ENCODE results near the gene PLK4. TPM values are rescaled to one million over a fixed set of nuclear protein-coding genes. Genes with fewer than 3 reads are reported as not detected.

PLK4 gene
- total and polyA plus RNA-seq, 2 of the 4 experiments (the other 2 are of a cell fraction): 11.2 to 15.1 TPM

DNA sequence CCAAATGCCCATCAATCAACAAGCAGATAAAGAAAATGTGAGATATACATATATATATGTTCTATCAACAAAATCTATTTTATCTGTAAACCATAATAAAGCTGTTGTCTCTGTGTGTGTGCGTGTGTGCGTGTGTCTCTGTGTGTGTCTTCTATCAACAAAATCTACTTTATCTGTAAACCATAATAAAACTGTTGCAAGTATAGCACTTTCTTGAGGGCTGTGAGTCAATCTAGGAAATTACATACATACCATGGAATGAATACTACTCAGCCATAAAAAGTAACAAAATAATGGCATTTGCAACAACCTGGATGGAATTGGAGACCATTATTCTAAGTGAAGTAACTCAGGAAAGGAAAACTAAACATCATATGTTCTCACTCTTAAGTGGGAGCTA, 12.5 kb upstream of the PLK4 start:
- H2BK5ac ChIP-seq (ENCODE audit: low read depth, low read length, poor library complexity, severe bottlenecking): no peak overlapping the region
- no peak overlapping the region for H3K14ac ChIP-seq (replicated peaks; ENCODE audit: low read depth, low read length)
- H4K20me1 ChIP-seq (ENCODE audit: insufficient read depth, low read length): no peaks in the 10 kb centered on the region
- H3K79me1 ChIP-seq (ENCODE audit: low read depth in 1 of 2, low read length in 2 of 2): peaks cover 0 to 11% of the 10 kb centered on the region in 2 experiments; a peak in 1 of 4 replicates
- no peak overlapping the region for H4K91ac ChIP-seq (ENCODE audit: insufficient read depth, low read depth, low read length)
- H3K9ac ChIP-seq (ENCODE audit: low read depth, low read length): no peak overlapping the region
- no peak overlapping the region for H2AK5ac ChIP-seq (ENCODE audit: low read depth, low read length)
- BruUV-seq (replicated peaks): no TSS peak
- H3K36me3 ChIP-seq (ENCODE audit: control insufficient read depth, insufficient read depth, low read length): no peaks in the 10 kb centered on the region
- ChIA-PET CTCF (no interaction called here), POLR2A (ENCODE audit: unreplicated experiment) (no interaction called here)
- no peak overlapping the region for H2BK15ac ChIP-seq (ENCODE audit: low read depth, low read length)
- no peak overlapping the region for H3K27ac ChIP-seq (ENCODE audit: insufficient read depth, low read length)
- H3K9me3 ChIP-seq (ENCODE audit: control insufficient read depth, insufficient read depth, low read length): no peaks in the 10 kb centered on the region
- H3K56ac ChIP-seq (ENCODE audit: extremely low read depth, insufficient read depth, low read length): no peak overlapping the region
- no peak overlapping the region for H3K18ac ChIP-seq (ENCODE audit: low read depth, low read length)
- no peak for TF ChIP-seq BHLHE40 (IDR thresholded peaks at IDR 0.05; ENCODE audit: low read depth, low read length)
- TF ChIP-seq MAZ (IDR thresholded peaks at IDR 0.05; ENCODE audit: borderline replicate concordance, low read depth, low read length): no peak
- TF ChIP-seq CEBPB (IDR thresholded peaks at IDR 0.05; ENCODE audit: low read depth, low read length): no peak
- TF ChIP-seq CHD1 (IDR thresholded peaks at IDR 0.05; ENCODE audit: low read depth, low read length): no peak
- no peak for TF ChIP-seq MAFK (IDR thresholded peaks at IDR 0.05; ENCODE audit: low read depth, low read length)
- TF ChIP-seq, protein P1, sequence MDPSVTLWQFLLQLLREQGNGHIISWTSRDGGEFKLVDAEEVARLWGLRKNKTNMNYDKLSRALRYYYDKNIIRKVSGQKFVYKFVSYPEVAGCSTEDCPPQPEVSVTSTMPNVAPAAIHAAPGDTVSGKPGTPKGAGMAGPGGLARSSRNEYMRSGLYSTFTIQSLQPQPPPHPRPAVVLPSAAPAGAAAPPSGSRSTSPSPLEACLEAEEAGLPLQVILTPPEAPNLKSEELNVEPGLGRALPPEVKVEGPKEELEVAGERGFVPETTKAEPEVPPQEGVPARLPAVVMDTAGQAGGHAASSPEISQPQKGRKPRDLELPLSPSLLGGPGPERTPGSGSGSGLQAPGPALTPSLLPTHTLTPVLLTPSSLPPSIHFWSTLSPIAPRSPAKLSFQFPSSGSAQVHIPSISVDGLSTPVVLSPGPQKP (IDR thresholded peaks at IDR 0.05; ENCODE audit: borderline replicate concordance, low read depth, low read length): no peak
- no peak overlapping the region for H3K4me2 ChIP-seq (ENCODE audit: low read depth, low read length)
- DNase-seq (peak; percentile 55), ATAC-seq (ENCODE audit: low read depth) (no peak)
- no peak overlapping the region for H2BK20ac ChIP-seq (ENCODE audit: low read depth, low read length)
- peaks cover 6% of the 10 kb centered on the region for H3K4me1 ChIP-seq (ENCODE audit: control insufficient read depth, insufficient read depth, low read length)
- dilution Hi-C loops (cut with HindIII; ENCODE audit: low sequenced_read_pairs, unreplicated experiment) (no loop called here), in situ Hi-C loops (cut with MboI; ENCODE audit: low sequenced_read_pairs) (no loop called here), intact Hi-C loops (cut with micrococcal nuclease) (no loop called here)
- H3K4ac ChIP-seq (ENCODE audit: low read depth, low read length): no peak overlapping the region
- H2AK9ac ChIP-seq (replicated peaks; ENCODE audit: low read depth, low read length, poor library complexity): no peak overlapping the region
- no peak overlapping the region for H3K23ac ChIP-seq (ENCODE audit: low read depth, low read length)
- no peak overlapping the region for H2BK120ac ChIP-seq (ENCODE audit: low read depth, low read length)
- H2AFZ ChIP-seq (replicated peaks; ENCODE audit: low read length, poor library complexity): no peak overlapping the region
- no peak overlapping the region for H3K4me3 ChIP-seq (ENCODE audit: insufficient read depth, low read depth, low read length)
- no CpG with 5 or more reads among the region's 2 CpGs for WGBS, 2 experiments (ENCODE audit: extremely low coverage in 2 of 2, insufficient read length in 1 of 2)
- H3K27me3 ChIP-seq (ENCODE audit: control insufficient read depth, insufficient read depth, low read length): no peaks in the 10 kb centered on the region
- H4K8ac ChIP-seq (ENCODE audit: low read depth in 2 of 2, low read length in 2 of 2): no peak overlapping the region
- H4K5ac ChIP-seq (ENCODE audit: low read depth, low read length): no peak overlapping the region
- no peaks in the 10 kb centered on the region for H3K9me1 ChIP-seq (ENCODE audit: insufficient read depth, low read length)
